Right lobe of liver (tissue), 6 donors: ENCODE measurements around the gene UBXN6. TPM values are rescaled to one million over a fixed set of nuclear protein-coding genes. Genes with fewer than 3 reads are reported as not detected.

Source experiments
- ATAC-seq, 4 donors: fragments of 200-7000 bp; cut with Tn5 transposase; one replicate each; pipeline ENCODE4 v1.9.1; 2020; ENCODE audit warnings: mild to moderate bottlenecking in 4 of 4, moderate library complexity in 4 of 4
- DNase-seq, 3 donors: peaks; one replicate each; pipeline ENCODE4 v3.0.0-alpha.2; 2020
- H3K27ac ChIP-seq, 3 donors: fragments of 200-600 bp; one replicate each; pipeline ENCODE4 v1.8.0; 2022
- H3K27me3 ChIP-seq, 2 donors: fragments of 200-600 bp; one replicate each; pipeline ENCODE4 v1.8.0; 2022
- H3K36me3 ChIP-seq, 4 donors: fragments of 200-600 bp; sonication (generic) in 1 of 4; one replicate each; pipeline versions ENCODE4 v1.5.1 to v1.8.0; 2017 to 2022; ENCODE audit warnings: control low read depth in 1 of 4
- H3K4me1 ChIP-seq, 4 donors: fragments of 200-600 bp; sonication (generic) in 1 of 4; one replicate each; pipeline versions ENCODE4 v1.5.1 to v1.8.0; 2017 to 2022; ENCODE audit warnings: control low read depth in 1 of 4
- H3K4me3 ChIP-seq, 3 donors: fragments of 200-600 bp; one replicate each; pipeline ENCODE4 v1.8.0; 2022
- H3K9me3 ChIP-seq, 4 donors: fragments of 200-600 bp; sonication (generic) in 1 of 4; one replicate each; pipeline versions ENCODE4 v1.5.1 to v1.8.0; 2017 to 2022; ENCODE audit warnings: control low read depth in 1 of 4
- CTCF ChIP-seq, 4 donors: fragments of 200-600 bp in 3 of 4; fragments of 450-650 bp in 1 of 4; IDR thresholded peaks; one replicate each; pipeline versions ENCODE4 v1.5.1 to v1.8.0; 2016 to 2022; ENCODE audit warnings: antibody characterized with exemption in 4 of 4, mild to moderate bottlenecking in 2 of 4
- POLR2A ChIP-seq: fragments of 450-650 bp; IDR thresholded peaks from one replicate; pipeline ENCODE4 v1.6.1; 2017; ENCODE audit warnings: antibody characterized with exemption, mild to moderate bottlenecking
- WGBS: methylation state at CpG from one replicate; pipeline ENCODE4 v1.1.6; 2018; ENCODE audit warnings: low coverage, low lambda C conversion rate; ENCODE audit not compliant: insufficient coverage; ENCODE audit errors: missing lambda C conversion rate; 5-methylcytosine and 5-hydroxymethylcytosine counted together
- intact Hi-C, 2 donors: fragments of 100-400 bp; cut with DNase I; formaldehyde crosslinking; loops; one replicate each; pipeline versions ENCODE4 v1.11.2 to v1.14.1; 2022
- total RNA-seq, 6 experiments: library from RNA; depleted of rRNA in 2 of 6; stranded (reverse); fragments of >200 nt in 2 of 6; fragmentation: NEBNext Ultra II Directional in 3 of 6; extraction: Animal tissue kit (Norgen Biotek cat#: 25700) in 3 of 6; gene quantifications; one replicate each; pipeline versions ENCODE4 v1.1.0 to v1.2.4, GENCODE V29; 2016 to 2023
- donor health status: DM: no; HTN: yes; CAD: no.
- donor health status: DM: no; HTN: no; CAD: no.
- donor health status: DM: no; HTN: no; CAD: no.
- donor health status: DM: no; HTN: yes; CAD: no.
- donor health status: DM: no; HTN: yes; CAD: no.

UBXN6 gene
- total RNA-seq, 6 experiments from 2014 or later: 47.2 to 79.1 (median 58.8) TPM

- DNase-seq (no peak), ATAC-seq (no peak)
- no peak for TF ChIP-seq CTCF (IDR thresholded peaks at IDR 0.05)
- no peak for TF ChIP-seq POLR2A
- no peak overlapping the region for H3K27ac ChIP-seq
- peaks cover 0 to 19% (median 7%) of the 10 kb centered on the region in 4 donors for H3K4me1 ChIP-seq
- H3K4me3 ChIP-seq: no peak overlapping the region
- WGBS: 70% methylated on average over 2 of the region's 34 CpGs
- intact Hi-C loops: loop anchor here in 1 of 2 donors (10.0 kb wide), 1 partner anchor 49 kb away; the partner anchor contains the start of genes CHAF1A and SH3GL1
- no peaks in the 10 kb centered on the region for H3K27me3 ChIP-seq
- H3K36me3 ChIP-seq: peaks cover 0 to 33% (median 14%) of the 10 kb centered on the region in 4 donors
- no peaks in the 10 kb centered on the region for H3K9me3 ChIP-seq
Measured at GRCh38 chr19:4453232-4454179, 4.1 kb downstream of the UBXN6 start.

- Histone ChIP-seq H3K4me3 (no peak overlapping the region), H3K4me1 (peaks cover 0 to 23% (median 8%) of the 10 kb centered on the region in 4 donors), H3K9me3 (no peaks in the 10 kb centered on the region), H3K27me3 (no peaks in the 10 kb centered on the region), H3K36me3 (peaks cover 0 to 40% (median 19%) of the 10 kb centered on the region in 4 donors), H3K27ac (no peak overlapping the region)
- DNase-seq: no peak
- WGBS: 83% methylated on average over 13 of the region's 24 CpGs
- TF ChIP-seq CTCF (IDR thresholded peaks at IDR 0.05) (no peak), POLR2A (no peak)
- no peak for ATAC-seq
- intact Hi-C loops: loop anchor here in 1 of 2 donors (10.0 kb wide), 1 partner anchor 48 kb away; the partner anchor contains the start of genes CHAF1A and SH3GL1
Measured at GRCh38 chr19:4452230-4452990, 5.2 kb downstream of the UBXN6 start.

- ATAC-seq (no peak), DNase-seq (no peak)
- Histone ChIP-seq H3K4me3 (no peak overlapping the region), H3K27ac (peak overlapping the region in 2 of 3 donors; percentile 63 to 83), H3K4me1 (peaks cover 0 to 18% (median 8%) of the 10 kb centered on the region in 4 donors), H3K9me3 (no peaks in the 10 kb centered on the region), H3K36me3 (peaks cover 9 to 68% (median 40%) of the 10 kb centered on the region in 4 donors), H3K27me3 (no peaks in the 10 kb centered on the region)
- intact Hi-C loops: loop anchor here in 1 of 2 donors (10.0 kb wide), 1 partner anchor 45 kb away; the partner anchor contains the start of genes CHAF1A and SH3GL1
- TF ChIP-seq POLR2A: no peak
- WGBS: 85% methylated on average over 9 of the region's 9 CpGs
Measured at GRCh38 chr19:4449639-4450028, 8.0 kb downstream of the UBXN6 start.

- Histone ChIP-seq H3K9me3 (no peaks in the 10 kb centered on the region), H3K4me3 (peak overlapping the region in 1 of 3 donors; percentile 6), H3K36me3 (peaks cover 9 to 68% (median 40%) of the 10 kb centered on the region in 4 donors), H3K27me3 (no peaks in the 10 kb centered on the region), H3K27ac (peak overlapping the region in 2 of 3 donors; percentile 63 to 83), H3K4me1 (peaks cover 0 to 18% (median 8%) of the 10 kb centered on the region in 4 donors)
- DNase-seq (peak; percentile 73 to 95 (median 92)), ATAC-seq (peak; percentile 78 to 87 (median 80))
- intact Hi-C loops: no loop called here
- TF ChIP-seq POLR2A (no peak), CTCF (IDR thresholded peaks at IDR 0.05) (peak in 2 of 4 donors; percentile 24 to 38)
- 55% methylated on average over 4 of the region's 24 CpGs for WGBS
Measured at GRCh38 chr19:4449022-4449638, 8.5 kb downstream of the UBXN6 start.
